Panc1 (cell line): ENCODE results near the gene SIK3. TPM values are rescaled to one million over a fixed set of nuclear protein-coding genes. Genes with fewer than 3 reads are reported as not detected.

Experiments
- ATAC-seq: fragments of 200-7000 bp; cut with Tn5 transposase; 2 replicates; pipeline ENCODE4 v1.9.1; 2020; ENCODE audit warnings: mild to moderate bottlenecking, moderate library complexity
- BruUV-seq: library from RNA; stranded (reverse); fragments of 400-500 nt; replicated peaks from 2 replicates; lab custom pipeline; 2021; lab: Mats Ljungman, UMichigan
- CTCF ChIA-PET: fragments of 300-600 bp; sonication (Branson Sonifier 250); formaldehyde crosslinking; loops from one replicate; lab custom pipeline; 2022; ENCODE audit warnings: antibody characterized with exemption; lab: Charles Lee
- POLR2A ChIA-PET: fragments of 300-600 bp; sonication (Branson Sonifier 250); formaldehyde crosslinking; loops from one replicate; lab custom pipeline; 2022; ENCODE audit warnings: antibody characterized with exemption; lab: Charles Lee
- DNase-seq: peaks from one replicate; pipeline ENCODE4 v3.0.0-alpha.2; 2010; ENCODE audit warnings: low read depth, low spot score
- H3K27ac ChIP-seq: 2 replicates; pipeline ENCODE4 v1.5.1; 2011; ENCODE audit warnings: mild to moderate bottlenecking, low read length, inconsistent platforms
- H3K27me3 ChIP-seq: fragments of 200-500 bp; sonication (Bioruptor generic); 2 replicates; pipeline ENCODE4 v1.6.0; 2014; ENCODE audit warnings: low read length, inconsistent platforms; ENCODE audit not compliant: control insufficient read depth, insufficient read depth
- H3K36me3 ChIP-seq: fragments of 200-500 bp; sonication (Bioruptor generic); 2 replicates; pipeline ENCODE4 v1.5.1; 2014; ENCODE audit warnings: inconsistent platforms, mild to moderate bottlenecking, low read length, moderate library complexity; ENCODE audit not compliant: control insufficient read depth, insufficient read depth
- H3K4me1 ChIP-seq: 2 replicates; pipeline ENCODE4 v1.5.1; 2011; ENCODE audit warnings: inconsistent platforms, mild to moderate bottlenecking, low read length, moderate library complexity; ENCODE audit not compliant: control insufficient read depth, insufficient read depth
- H3K4me3 ChIP-seq, 2 experiments: 2 replicates each; pipeline ENCODE4 v1.5.1; 2011 to 2012; ENCODE audit warnings: low read depth in 2 of 2, low read length in 2 of 2, mild to moderate bottlenecking in 2 of 2, inconsistent platforms in 1 of 2, moderate library complexity in 1 of 2
- H3K9me3 ChIP-seq: fragments of 200-500 bp; sonication (Bioruptor generic); 2 replicates; pipeline ENCODE4 v1.5.1; 2014; ENCODE audit warnings: low read depth, mild to moderate bottlenecking, inconsistent platforms, low read length, moderate library complexity; ENCODE audit not compliant: control insufficient read depth, insufficient read depth
- POLR2AphosphoS5 ChIP-seq: IDR thresholded peaks from 2 replicates; pipeline ENCODE4 v1.6.1; 2012; ENCODE audit warnings: mild to moderate bottlenecking, low read depth, low read length, moderate library complexity
- SIN3A ChIP-seq: IDR thresholded peaks from 2 replicates; pipeline ENCODE4 v1.6.1; 2012; ENCODE audit warnings: low read depth, mild to moderate bottlenecking, low read length, moderate library complexity, borderline replicate concordance; ENCODE audit not compliant: insufficient read depth
- TCF7L2 ChIP-seq: IDR thresholded peaks from 2 replicates; pipeline ENCODE4 v1.6.1; 2011; ENCODE audit warnings: mild to moderate bottlenecking, low read depth, low read length, inconsistent platforms
- in situ Hi-C: cut with HindIII; loops from 2 replicates; pipeline ENCODE4 v1.10.0; 2016; ENCODE audit warnings: low sequenced_read_pairs, low pct_unique_long_range_greater_than_20kb
- intact Hi-C: fragments of 100-400 bp; cut with micrococcal nuclease; formaldehyde crosslinking; loops from one replicate; pipeline ENCODE4 v1.10.0; 2022; ENCODE audit not compliant: unreplicated experiment
- total RNA-seq: library from RNA; stranded (reverse); gene quantifications from one replicate; pipeline ENCODE4 v1.2.1, GENCODE V29; 2021; ENCODE audit not compliant: unreplicated experiment
- TF ChIP-seq, protein P1 (sequence below), 2 experiments: IDR thresholded peaks; 2 replicates each; pipeline ENCODE4 v1.6.1; 2011 to 2012; ENCODE audit warnings: low read depth in 2 of 2, control low read depth in 1 of 2, low read length in 1 of 2, mild to moderate bottlenecking in 1 of 2, moderate library complexity in 1 of 2; ENCODE audit not compliant: insufficient read depth in 1 of 2
- TF ChIP-seq, protein P2 (sequence below): fragments of 450-650 bp; IDR thresholded peaks from 2 replicates; pipeline ENCODE4 v1.5.1; 2017; ENCODE audit warnings: mild to moderate bottlenecking

The SIK3 gene
- total RNA-seq, 1 experiment from 2014 or later, result 39.7 TPM

DNA sequence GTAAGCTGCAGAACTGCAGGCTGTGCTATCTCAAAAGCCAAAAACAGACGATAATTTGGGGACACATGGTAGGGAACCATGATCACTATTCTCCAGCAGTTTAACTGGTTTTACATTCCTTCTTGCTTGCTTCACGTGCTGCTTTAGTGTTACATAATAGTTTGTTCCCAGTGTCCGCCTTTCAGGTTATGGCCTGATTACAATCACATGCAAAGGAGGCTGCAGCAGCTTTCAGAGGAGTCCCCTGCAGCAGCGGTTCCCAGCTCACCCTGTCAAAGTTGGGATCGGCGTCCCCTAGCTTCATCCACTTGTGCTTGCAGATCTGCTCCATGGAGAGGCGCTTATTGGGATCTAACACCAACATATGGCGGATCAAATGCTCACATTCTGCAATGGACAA, 221.6 kb downstream of the SIK3 start:
- Histone ChIP-seq H3K27me3 (no peaks in the 10 kb centered on the region), H3K36me3 (no peaks in the 10 kb centered on the region), H3K4me3 (no peak overlapping the region), H3K27ac (no peak overlapping the region), H3K9me3 (no peaks in the 10 kb centered on the region), H3K4me1 (no peaks in the 10 kb centered on the region)
- ChIA-PET CTCF (no interaction called here), POLR2A (no interaction called here)
- in situ Hi-C loops, result no loop called here
- TF ChIP-seq POLR2AphosphoS5 (no peak), TCF7L2 (no peak), SIN3A (no peak)
- TF ChIP-seq, protein P1, sequence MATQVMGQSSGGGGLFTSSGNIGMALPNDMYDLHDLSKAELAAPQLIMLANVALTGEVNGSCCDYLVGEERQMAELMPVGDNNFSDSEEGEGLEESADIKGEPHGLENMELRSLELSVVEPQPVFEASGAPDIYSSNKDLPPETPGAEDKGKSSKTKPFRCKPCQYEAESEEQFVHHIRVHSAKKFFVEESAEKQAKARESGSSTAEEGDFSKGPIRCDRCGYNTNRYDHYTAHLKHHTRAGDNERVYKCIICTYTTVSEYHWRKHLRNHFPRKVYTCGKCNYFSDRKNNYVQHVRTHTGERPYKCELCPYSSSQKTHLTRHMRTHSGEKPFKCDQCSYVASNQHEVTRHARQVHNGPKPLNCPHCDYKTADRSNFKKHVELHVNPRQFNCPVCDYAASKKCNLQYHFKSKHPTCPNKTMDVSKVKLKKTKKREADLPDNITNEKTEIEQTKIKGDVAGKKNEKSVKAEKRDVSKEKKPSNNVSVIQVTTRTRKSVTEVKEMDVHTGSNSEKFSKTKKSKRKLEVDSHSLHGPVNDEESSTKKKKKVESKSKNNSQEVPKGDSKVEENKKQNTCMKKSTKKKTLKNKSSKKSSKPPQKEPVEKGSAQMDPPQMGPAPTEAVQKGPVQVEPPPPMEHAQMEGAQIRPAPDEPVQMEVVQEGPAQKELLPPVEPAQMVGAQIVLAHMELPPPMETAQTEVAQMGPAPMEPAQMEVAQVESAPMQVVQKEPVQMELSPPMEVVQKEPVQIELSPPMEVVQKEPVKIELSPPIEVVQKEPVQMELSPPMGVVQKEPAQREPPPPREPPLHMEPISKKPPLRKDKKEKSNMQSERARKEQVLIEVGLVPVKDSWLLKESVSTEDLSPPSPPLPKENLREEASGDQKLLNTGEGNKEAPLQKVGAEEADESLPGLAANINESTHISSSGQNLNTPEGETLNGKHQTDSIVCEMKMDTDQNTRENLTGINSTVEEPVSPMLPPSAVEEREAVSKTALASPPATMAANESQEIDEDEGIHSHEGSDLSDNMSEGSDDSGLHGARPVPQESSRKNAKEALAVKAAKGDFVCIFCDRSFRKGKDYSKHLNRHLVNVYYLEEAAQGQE (IDR thresholded peaks at IDR 0.05; ENCODE audit: insufficient read depth in 1 of 2, low read depth in 2 of 2, low read length in 1 of 2), result no peak
- TF ChIP-seq, protein P2, sequence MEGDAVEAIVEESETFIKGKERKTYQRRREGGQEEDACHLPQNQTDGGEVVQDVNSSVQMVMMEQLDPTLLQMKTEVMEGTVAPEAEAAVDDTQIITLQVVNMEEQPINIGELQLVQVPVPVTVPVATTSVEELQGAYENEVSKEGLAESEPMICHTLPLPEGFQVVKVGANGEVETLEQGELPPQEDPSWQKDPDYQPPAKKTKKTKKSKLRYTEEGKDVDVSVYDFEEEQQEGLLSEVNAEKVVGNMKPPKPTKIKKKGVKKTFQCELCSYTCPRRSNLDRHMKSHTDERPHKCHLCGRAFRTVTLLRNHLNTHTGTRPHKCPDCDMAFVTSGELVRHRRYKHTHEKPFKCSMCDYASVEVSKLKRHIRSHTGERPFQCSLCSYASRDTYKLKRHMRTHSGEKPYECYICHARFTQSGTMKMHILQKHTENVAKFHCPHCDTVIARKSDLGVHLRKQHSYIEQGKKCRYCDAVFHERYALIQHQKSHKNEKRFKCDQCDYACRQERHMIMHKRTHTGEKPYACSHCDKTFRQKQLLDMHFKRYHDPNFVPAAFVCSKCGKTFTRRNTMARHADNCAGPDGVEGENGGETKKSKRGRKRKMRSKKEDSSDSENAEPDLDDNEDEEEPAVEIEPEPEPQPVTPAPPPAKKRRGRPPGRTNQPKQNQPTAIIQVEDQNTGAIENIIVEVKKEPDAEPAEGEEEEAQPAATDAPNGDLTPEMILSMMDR, result no peak
- ATAC-seq, result no peak
- intact Hi-C loops, result no loop called here
- BruUV-seq, result no TSS peak
- no peak for DNase-seq

DNA sequence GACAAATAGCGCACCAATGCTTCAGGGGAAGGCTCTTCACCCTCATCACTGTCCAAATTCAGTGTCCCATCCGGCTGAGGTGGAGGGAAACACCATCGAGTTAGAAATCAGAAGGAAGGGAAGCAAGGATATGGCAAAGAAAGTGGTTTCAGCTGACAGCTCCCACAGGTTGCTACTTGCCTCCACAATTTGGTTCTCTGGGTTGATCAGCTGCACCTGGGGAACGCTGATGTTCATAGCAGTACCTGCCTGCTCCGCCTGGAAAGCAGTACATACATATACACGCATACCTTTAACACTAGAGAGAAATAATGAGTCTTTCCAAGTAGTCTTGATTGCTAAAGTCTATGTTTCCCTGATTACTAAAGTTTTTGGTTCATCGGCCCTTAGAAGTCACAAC, 223.0 kb downstream of the SIK3 start:
- Histone ChIP-seq H3K27me3 (no peaks in the 10 kb centered on the region), H3K27ac (no peak overlapping the region), H3K9me3 (no peaks in the 10 kb centered on the region), H3K4me1 (no peaks in the 10 kb centered on the region), H3K36me3 (no peaks in the 10 kb centered on the region), H3K4me3 (no peak overlapping the region)
- in situ Hi-C loops (no loop called here), intact Hi-C loops (no loop called here)
- DNase-seq (no peak), ATAC-seq (no peak)
- ChIA-PET POLR2A (interaction anchor here (0.6 kb wide), 1 partner anchor 14 kb away, joined by 3 read pairs; no protein-coding TSS in a partner anchor), CTCF (no interaction called here)
- no TSS peak for BruUV-seq
- TF ChIP-seq POLR2AphosphoS5, result no peak
- TF ChIP-seq SIN3A, result no peak
- TF ChIP-seq, protein P1 (IDR thresholded peaks at IDR 0.05; ENCODE audit: insufficient read depth in 1 of 2, low read depth in 2 of 2, low read length in 1 of 2), result no peak
- TF ChIP-seq, protein P2, result no peak
- TF ChIP-seq TCF7L2, result no peak
